Myocyte (in vitro differentiated cells): ENCODE results near the gene TMEM131L. TPM values are rescaled to one million over a fixed set of nuclear protein-coding genes. Genes with fewer than 3 reads are reported as not detected.
"Not testable (repeated sequence)": the region's sequence is repeated elsewhere in the genome, so short reads cannot be mapped to it uniquely, and the experiment has no call there.

Source experiments
- DNase-seq: peaks from one replicate; pipeline ENCODE4 v3.0.0-alpha.2; 2012; ENCODE audit warnings: low read depth
- total RNA-seq: library from RNA; depleted of rRNA; stranded (reverse); fragments of >200 nt; gene quantifications from 2 replicates; pipeline ENCODE4 v1.2.3, GENCODE V29; 2014

TMEM131L gene
- total RNA-seq, 1 donor from 2014 or later = 13.3 TPM

DNA sequence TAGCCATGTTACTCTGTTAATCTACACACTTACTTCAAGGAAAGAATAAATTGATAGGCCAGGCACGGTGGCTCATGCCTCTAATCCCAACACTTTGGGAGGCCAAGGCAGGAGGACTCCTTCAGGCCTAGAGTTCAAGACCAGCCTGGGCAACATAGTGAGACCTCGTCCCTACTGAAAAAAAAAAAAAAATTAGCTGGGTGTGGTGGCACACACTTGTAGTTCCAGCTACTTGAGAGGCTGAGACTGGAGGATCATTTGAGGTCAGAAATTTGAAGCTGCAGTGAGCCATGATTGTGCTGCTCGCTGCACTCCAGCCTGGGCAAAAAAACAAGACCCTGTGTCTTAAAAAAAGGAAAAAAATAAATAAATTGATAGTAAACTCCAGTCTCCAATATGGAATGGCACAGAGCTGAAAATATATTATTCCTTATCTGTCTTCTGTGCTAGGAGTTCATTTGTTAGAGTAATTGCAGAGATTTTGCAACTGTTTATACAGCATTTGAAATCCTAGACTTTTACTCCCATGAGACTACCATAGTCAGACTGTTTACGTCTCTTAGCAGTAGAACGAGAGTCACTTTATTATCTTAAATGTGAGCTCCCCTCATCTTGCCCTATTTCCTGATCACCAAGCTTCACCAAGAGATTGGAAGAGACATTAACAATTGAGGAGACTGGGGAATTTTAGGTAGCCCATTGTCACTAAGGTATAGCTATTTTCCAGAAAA lies 18.8 kb upstream of the TMEM131L start:
- no peak for DNase-seq

DNA sequence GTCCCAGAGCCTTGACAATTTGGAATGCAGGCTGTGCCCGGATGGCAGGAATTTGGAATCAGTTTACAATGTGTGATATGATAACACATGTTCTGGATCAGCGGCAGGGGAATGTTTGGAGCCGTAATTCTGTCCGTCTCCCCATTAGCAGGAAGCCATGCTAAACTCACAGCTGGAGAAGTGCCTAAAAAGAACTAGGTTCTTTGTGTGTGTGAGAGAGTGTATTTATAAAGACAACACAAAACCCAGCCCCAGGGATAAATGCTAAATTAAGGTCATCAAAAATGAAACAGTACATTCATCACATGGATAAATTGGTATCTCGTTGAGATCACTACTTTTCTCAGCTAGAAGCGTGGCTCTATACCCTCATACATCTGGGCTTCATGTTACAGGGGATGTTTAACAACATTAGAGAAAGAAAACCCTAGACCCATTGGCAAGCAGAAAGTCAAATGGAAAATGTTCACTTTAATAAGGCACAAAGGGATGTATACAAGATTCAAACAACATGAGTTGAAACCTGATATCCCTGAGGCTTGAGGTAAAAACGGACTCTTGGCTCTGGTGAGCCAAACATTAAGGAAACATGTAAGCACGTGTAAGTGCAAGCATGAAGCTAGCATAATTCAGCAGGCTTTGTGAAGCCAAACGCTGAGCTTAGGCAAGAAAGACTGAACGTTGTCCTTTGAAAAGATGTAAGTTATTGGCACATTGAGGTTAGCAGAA lies 18.0 kb upstream of the TMEM131L start:
- DNase-seq = no peak

DNA sequence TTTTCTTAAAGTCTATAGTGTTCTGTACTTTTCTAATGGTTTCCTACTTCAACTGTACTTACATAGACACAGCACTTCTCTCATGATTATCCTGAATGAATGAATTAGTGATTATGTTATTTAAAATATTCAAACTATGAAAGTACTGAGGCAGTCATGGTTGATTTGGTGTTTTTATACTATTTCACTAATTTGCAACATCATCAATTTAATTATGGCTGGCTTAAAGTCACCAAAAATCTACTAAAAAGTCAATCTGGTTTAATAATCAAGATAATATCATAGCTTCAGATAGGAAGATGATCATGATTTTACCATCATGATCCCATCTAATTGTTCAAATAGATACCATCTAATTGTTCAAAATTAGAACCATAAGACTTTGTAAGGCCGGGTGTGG lies 16.8 kb upstream of the TMEM131L start:
- no peak for DNase-seq

DNA sequence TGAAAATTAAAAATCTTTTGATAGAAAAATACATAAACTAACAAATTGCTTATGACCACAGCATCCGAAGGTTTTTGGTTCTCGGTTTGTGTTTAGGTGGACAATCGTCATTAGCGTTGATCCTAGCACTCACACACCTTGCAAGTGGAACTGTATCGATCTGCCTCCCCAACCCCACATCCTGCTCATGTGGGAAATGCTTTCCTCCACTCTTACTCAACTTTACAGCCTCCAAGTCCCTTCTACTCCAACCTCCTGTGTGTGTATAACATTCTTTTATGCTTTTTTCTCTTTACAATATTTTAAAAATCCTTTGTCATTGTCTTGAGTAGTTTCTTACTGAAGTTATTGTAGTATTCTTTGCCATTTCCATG lies 15.6 kb upstream of the TMEM131L start:
- DNase-seq = no peak

DNA sequence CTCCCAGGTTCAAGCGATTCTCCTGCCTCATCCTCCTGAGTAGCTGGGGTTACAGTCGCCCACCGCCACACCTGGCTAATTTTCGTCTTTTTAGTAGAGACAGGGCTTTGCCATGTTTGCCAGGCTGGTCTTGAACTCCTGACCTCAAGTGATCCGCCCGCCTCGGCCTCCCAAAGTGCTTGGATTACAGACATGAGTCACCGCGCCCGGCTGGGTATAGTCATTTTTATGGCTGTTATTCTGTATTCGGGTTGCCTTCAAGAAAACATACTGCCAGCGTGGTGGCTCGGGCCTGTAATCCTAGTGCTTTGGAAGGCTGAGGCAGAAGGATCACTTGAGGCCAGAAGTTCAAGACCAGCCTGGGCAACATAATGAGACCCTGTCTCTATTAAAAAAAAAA lies 15.0 kb upstream of the TMEM131L start:
- DNase-seq = not testable (repeated sequence)

DNA sequence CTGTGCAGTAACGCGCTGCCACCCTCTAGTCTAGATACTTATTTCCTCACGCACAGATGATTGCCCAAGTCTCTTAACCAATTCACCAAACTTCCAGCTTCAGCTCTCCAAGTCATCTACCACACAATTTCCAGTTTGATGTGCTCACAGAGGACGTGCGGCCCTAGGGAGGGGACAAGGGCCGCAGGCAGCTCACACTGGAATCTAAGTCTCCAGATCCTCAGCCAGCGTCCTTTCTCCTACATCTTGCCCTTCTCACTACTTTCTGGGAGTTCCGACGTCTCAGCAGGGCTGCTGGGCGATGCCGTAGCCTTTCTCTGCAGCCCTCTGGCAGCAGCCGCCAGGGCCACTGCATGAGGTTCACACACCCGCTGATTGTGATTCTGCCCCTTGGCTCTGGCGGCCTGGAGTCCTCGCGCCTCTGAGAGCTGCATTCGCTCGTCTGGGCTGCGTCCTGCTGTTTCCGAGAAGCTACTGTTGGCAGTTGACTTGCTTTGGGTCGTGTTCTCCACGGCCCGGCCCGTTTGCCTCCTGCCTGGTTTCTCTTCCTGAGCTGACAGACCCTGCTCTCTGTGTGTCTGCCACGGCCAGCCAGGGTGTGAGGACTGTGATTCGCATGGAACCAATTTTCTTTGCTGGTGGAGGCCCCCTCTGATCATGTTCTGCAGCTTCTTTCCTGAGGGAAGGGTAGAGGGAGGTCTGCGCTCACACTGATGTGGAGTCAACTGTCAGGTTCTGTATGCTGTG lies 14.1 kb upstream of the TMEM131L start:
- no peak for DNase-seq

DNA sequence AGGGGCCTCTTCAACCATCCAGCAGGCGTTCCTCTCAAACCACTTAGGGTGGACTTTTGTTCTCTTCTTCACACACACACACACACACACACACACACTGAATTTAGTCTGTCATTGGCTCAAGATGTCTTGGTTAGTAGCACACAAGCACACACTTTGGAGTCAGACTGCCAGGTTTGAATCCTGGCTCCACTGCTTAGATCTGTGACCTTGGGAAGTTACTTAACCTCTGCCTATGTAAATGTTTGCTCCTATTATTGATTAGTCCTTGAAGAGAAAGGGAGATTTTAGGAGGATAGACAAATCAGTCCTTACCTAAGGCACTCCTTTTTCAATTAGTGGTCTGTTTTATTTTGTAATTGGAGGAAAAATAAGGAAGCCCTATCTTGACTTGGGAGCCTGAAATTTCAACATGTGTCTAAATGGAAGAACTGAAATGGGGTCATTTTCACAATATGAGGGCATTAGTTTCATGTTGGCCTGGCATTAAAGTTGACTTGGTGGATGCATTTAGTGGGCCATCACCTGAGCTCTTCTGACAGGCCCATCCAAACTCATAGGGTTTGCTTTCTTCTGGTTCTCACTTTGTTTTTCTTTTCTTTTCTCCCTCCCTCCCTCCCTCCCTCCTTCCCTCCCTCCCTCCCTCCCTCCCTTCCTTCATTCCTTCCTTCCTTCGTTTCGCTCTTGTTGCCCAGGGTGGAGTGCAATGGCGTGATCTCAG lies 13.3 kb upstream of the TMEM131L start:
- DNase-seq = no peak

DNA sequence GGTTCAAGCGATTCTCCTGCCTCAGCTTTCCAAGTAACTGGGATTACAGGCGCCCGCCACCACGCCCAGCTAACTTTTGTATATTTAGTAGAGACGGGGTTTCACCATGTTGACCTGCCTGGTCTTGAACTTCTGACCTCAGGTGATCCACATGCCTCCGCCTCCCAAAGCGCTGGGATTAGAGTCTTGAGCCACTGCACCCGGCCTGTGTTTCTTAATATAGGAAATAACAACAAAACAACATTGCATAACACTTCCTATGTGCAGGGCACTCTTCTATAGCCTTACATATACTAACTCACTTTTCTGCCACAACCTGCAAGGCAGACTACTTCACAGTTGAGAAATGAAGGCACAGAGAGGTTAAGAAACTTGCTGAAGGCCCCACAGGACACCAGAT lies 12.8 kb upstream of the TMEM131L start:
- no peak for DNase-seq

DNA sequence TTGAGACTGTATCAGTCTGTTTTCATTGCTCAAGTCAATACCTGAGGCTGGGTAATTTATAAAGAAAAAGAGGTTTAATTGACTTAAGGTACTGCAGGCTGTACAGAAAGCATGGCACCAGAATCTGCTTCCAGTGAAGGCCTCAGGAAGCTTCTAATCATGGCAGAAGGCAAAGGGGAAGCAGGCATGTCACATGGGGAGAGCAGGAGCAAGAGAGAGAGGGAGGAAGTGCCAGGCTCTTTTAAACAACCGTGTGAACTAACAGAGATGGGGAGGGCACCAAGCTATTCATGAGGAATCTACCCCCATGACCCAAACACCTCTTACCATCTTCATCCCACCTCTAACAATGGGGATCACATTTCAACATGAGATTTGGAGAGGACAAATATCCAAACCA lies 7.2 kb upstream of the TMEM131L start:
- no peak for DNase-seq

DNA sequence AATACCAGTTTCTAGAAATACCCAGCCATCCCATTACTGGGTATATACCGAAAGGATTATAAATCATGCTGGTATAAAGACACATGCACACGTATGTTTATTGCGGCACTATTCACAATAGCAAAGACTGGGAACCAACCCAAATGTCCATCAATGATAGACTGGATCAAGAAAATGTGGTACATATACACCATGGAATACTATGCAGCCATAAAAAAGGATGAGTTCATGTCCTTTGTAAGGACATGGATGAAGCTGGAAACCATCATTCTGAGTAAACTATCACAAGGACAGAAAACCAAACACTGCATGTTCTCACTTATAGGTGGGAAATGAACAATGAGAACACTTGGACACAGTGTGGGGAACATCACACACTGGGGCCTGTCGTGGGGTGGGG lies 4.6 kb upstream of the TMEM131L start:
- DNase-seq = not testable (repeated sequence)

DNA sequence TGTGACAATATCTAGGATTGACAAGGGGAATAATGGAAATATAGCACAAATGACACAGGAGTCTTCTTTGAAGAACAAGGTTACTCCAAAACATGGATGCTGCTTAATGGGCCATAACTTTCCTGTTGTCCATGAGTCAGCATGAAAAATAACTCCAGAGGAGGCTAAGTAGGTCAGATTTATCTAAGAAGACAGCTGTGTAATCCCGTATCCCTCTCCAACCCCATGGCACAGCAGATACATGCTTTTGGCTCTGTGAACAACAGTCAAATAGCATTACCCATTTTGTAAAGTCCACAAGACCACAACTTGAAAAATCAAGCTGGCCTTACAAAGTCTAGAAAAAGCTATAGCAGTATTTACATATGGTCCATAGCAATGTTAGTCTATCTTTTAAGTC lies 2.1 kb upstream of the TMEM131L start:
- DNase-seq = peak; percentile 88

DNA sequence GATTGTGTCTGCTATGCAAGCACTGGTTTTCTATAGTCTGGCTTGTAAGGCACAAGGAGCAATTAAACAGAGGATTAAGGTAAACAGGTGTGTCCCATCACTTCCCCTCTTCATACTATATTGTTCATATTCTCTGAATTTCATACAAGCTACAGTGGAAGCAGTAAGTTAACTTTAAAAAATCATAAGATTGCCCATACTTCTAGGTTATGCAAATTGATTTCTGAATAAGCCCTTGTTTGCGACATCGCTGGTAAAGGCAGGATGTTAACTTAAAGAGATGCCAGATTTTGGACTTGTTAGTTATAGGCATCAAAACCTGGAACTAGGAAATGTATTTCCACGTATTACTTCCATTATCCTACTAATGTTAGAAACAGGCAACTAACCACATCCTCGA lies 1.0 kb upstream of the TMEM131L start:
- no peak for DNase-seq

DNA sequence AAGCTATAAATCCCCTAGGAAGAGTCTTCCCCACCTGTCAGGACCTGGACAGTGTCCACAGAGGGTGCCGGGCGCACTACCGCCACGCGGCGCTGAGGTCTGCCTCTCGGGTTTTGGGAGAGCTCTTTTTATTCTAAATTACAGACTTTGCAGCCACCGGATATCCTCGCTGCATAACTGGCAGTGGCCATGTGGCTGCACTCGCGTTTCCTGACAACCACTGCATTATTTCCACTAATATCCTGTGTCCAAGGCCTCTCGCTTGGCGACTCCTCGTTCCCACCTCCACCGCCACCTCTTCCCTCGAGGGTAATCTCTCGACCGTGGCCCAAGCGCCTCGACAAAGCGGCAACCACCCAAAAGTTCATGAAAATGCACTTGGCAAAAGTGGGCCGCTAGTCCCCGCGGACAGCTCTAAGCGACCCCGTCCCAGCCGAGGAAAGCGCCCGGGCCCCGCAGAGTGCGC lies 512 bp upstream of the TMEM131L start:
- DNase-seq = peak; percentile 63

DNA sequence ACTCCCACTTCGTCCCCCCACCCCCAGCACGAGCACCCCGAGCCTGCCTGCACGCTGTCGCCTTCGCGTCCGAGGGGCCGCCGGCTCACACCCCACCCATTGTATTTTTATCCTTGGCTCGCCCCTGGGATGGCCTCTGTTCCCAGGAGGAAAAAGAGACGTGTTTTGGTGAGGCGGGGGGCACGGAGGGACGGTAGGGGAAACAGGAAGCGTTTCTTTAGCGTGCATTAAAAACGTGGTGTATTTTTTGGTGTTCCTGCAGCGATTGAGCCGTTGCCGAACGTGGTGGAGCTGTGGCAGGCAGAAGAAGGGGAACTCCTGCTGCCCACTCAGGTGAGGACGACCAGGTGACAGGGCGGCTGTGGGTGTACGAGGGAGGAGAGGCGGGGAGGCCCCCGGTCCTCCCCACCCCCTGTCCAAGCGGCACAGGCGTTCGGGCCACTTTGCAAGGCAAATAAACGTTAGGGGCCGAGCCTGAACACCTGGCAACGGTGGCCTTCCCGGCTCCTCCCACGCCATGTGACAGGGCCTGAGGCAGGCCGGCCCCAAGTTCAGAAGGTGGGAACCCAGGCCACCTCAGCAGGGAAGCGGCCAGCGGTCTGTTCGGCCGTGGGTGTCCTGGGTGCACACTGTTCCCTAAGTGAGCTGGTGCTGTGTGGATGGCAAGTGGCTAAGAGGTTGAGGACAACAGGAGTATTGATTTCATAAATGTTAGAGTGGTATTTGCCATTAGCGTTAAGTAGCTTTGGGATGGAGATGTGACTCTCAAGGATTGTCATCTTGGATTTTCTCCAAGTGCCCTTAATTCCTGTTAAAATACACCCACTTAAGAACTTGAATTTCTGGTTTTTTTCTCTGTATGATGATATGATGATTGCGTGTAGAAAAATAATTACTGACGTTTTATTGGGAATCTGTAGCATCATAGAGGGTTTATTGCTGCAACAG lies 1.1 kb downstream of the TMEM131L start:
- no peak for DNase-seq

DNA sequence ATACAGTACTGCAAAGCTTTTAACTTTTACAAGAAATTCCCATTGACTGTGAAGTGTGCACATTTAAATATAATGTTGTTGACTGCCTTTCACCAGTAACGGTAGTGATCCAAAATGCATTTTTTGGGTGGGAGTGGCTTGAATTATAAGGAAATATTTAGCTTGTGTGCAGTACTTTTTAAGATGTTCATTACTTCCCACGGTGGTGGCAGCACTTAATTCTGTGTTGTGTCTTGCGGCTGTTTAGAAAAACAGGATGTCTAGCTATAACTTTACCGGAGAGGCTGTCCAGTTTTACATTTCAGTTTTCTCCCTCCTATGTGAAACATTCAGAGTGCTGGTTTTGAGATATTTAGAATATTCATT lies 1.7 kb downstream of the TMEM131L start:
- no peak for DNase-seq

DNA sequence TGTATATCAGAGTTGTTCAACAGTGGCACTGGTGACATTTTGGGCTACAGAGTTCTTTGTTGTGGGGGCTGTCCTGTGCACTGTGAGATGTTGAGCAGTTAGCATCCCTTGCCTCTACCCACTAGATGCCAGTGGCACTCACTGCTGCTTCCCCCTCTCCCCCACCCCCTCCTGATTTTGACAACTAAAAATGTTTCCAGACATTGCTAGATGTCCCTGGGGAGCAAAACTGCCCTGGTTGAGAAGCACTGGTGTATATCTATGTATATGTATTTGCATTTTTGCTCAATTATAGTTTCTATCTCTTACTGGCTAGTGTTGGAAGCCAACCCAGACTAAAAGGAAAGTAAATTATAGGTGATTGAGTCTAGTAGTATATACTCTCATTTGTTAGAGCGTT lies 2.4 kb downstream of the TMEM131L start:
- no peak for DNase-seq

DNA sequence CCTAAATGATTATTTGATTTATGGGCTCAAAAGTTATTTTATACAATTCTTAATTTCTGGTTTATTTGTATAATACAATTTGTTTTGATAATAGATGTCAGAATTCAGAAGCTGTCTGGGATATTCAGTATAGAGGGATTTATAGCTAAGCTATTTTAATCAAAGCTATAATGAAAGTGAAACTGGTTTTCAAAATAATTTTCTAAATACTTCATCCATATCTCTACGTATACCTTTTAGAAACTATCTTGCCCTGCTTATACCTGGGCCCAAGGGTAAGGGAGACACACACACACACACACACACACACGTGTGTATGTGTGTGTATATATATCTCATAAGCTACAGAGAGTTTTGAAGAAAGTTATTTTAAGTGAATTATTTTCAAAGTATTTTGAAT lies 2.9 kb downstream of the TMEM131L start:
- DNase-seq = no peak

DNA sequence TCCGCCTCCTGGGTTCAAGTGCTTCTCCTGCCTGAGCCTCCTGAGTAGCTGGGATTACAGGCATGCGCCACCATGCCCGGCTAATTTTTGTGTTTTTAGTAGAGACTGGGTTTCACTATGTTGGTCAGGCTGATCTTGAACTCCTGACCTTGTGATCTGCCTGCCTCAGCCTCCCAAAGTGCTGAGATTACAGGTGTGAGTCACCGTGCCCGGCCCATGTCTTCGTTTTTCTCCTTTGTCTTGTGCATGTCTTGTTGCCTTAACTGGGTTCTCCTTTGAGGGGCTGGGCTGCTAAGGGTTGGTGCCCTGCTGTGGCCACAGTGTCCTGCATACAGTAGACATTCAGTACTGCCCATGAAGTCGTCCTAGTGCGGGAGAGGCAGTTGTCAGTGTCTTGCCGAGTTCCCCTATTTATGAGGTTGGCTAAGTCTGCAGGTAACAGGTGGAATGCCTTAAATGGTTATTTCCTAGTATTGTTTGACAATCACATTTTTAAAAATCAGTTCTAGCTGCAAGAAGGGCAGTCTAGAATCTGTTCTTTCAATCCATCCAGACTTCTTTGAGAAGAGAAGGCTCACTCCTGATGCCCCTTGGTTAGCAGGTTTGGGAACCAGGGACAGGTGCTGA lies 5.0 kb downstream of the TMEM131L start:
- not testable (repeated sequence) for DNase-seq

DNA sequence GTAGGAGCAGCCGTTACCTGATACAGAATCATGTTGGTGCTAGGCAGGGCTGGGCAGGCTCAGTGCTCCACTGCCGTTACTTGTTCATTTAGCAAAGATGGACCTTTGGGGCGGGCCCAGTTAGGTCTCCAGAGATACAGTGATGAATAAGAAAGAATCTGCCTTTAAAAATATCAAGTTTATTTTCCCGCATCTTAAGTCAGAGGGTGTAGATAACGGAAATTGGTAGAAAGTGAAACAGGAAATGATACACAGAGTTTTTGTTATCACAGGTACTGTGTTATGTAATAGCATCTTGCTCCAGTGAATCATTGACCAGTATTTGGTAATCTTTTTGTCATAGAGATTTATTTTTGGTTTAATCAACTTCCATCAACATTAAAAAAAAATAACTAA lies 5.5 kb downstream of the TMEM131L start:
- DNase-seq = no peak
